Skeletal muscle tissue (tissue), 2 donors: ENCODE measurements around the gene ALG8. TPM values are rescaled to one million over a fixed set of nuclear protein-coding genes. Genes with fewer than 3 reads are reported as not detected.

Source experiments
- small RNA-seq: library from RNA; depleted of rRNA; stranded (forward); fragments of <200 nt; gene quantifications from one replicate; pipeline ENCODE3, GENCODE V24; 2014
- total RNA-seq: library from RNA; depleted of rRNA; stranded (reverse); fragments of >200 nt; gene quantifications from one replicate; pipeline ENCODE4 v1.2.3, GENCODE V29; 2014

Gene ALG8
- total RNA-seq, 1 donor from 2014 or later: 57.4 TPM

Small RNA genes within 50 kb of the gene (small RNA-seq; reads per million reads assigned to genes)
- gene RNU6-126P: not detected

Other genes with a start within 250 kb of the ALG8 start
- gene INTS4, start 145.0 kb downstream of the ALG8 start, total RNA-seq: 40.7 TPM
- 0.52 TPM for gene KCTD14, start 116.3 kb downstream of the ALG8 start, total RNA-seq
- 26.1 TPM for gene THRSP, start 75.8 kb downstream of the ALG8 start, total RNA-seq
- gene NDUFC2, start 59.8 kb downstream of the ALG8 start, total RNA-seq: 69.9 TPM
- 2.6 TPM for gene KCTD21, start 49.0 kb upstream of the ALG8 start, total RNA-seq
- 4.7 TPM for gene USP35, start 49.3 kb upstream of the ALG8 start, total RNA-seq